Stimulated activated CD8-positive, alpha-beta memory T cell treated with anti-CD3 and anti-CD28 coated beads, Interleukin-12 subunit alpha, Interleukin-12 subunit beta, amount 100 ng/mL, for 24 hours (primary cell): ENCODE data around the gene SNRPA1.

ENCODE experiments used
- DNase-seq: peaks from one replicate; pipeline ENCODE4 v3.0.0-alpha.2; 2020; ENCODE audit errors: extremely low read depth

The SNRPA1 gene

DNA sequence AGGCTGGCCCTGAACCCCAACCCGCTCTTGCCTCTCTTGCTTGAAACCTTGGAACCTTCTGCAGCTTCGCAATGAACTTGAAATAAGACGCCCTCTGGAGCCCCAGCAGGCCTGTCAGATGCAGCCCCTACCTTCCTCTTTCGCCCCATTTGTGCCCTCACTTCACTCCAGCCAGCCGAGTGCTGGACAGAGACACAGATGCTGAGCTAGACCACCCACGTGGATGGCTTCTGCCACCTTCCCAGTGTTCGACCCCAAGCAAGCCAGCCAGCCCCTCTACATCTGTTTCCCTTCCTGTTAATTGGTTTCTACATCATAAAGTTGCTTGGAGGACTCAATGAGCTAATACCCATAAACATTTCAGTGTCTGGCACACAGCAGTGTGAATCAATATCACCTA, 23.8 kb upstream of the SNRPA1 start:
- DNase-seq: no peak

DNA sequence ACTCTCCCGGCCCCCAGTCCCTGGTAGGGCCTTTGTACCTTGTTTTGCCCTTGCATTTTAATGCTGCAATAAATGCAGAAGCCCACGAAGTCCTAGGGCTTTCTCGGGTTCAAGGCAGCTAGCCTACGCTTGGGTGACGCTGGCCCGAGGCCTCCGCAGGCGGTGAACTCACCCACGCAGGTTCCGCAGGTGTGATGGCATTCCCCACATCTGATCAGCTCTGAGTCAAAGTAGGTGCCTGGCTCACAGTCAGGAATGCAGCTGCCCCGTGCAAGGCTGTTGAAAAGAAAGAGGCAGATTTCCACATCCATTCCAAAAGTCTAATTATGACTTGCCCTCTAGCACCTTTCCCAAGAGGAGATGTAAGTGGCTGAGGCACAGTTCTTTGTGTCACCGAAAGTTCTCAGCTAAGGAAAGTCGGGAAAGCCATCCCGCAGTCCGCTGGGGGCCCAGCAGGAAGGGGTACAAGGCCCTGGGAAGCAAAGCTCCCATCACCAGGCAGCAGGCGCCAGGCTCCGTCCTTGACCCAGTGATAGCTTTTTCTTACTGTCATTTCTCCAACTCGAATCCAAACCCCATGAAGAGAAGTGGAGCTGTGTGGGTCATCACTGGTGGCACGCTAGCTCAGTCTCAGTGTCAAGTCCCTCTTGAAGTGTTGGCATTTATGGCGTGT, 23.2 kb upstream of the SNRPA1 start:
- no peak for DNase-seq

DNA sequence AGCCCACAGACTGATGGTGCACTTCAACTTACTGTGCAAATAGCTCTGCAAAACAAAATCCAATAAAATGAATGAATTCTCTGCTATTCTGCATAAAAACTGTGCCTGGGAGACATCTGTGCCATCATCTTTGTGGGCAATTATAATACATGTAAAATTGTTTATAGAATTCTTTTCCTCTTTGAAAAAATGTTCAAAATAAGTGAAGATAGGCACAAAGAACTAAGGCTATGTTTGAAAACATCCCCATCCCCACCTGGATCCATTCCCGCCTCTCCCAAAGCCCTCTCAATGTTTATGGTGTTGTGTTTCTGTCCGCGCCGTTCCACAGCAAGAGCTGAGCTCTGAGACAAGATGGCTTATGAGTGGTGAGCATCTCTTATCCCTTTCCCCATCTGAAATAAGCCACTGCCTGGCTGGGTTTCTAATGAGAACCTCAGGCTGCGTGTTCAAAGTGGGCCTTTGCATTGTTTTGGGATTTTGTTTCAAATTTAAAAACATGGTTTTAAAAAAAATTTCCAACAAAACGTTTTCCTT, 22.4 kb upstream of the SNRPA1 start:
- DNase-seq: no peak

DNA sequence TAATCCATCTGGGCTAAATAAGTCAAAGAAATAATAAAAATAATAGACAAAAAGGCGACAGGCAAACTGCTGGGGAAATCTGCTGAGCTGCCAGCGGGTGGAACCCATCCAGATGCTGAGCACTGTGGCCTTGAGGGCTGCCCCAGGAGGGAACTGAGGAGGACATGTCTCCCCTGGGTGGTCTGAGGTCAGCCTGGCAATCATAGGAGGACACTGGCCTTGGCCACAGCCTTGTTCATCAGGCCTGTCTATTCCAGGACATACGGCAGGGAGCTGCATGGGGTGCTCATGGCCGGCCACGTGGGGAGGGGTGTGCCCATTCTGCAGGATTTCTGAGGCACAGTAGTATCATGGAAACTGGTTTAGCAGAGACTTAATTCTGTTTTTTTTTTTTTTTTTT, 21.5 kb upstream of the SNRPA1 start:
- no peak for DNase-seq

DNA sequence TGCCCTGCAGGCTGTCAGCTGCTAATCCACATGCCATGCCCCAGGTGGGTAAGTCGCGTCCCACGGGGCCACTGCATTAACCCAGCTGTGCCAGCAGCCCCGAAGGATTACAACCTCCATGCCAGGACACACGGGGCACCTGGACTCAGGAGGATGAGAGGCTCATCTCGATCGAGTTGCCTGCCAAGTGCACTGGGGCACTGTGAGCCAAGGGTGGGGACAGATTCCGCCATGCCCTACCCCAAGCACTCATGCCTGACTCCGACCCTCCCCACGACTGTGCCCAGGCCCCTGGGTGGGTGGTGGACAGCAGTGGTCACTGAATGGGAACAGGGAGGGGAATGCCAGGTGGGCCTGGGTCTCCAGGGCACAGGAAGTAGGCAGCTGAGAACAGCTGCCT, 20.7 kb upstream of the SNRPA1 start:
- DNase-seq: no peak

DNA sequence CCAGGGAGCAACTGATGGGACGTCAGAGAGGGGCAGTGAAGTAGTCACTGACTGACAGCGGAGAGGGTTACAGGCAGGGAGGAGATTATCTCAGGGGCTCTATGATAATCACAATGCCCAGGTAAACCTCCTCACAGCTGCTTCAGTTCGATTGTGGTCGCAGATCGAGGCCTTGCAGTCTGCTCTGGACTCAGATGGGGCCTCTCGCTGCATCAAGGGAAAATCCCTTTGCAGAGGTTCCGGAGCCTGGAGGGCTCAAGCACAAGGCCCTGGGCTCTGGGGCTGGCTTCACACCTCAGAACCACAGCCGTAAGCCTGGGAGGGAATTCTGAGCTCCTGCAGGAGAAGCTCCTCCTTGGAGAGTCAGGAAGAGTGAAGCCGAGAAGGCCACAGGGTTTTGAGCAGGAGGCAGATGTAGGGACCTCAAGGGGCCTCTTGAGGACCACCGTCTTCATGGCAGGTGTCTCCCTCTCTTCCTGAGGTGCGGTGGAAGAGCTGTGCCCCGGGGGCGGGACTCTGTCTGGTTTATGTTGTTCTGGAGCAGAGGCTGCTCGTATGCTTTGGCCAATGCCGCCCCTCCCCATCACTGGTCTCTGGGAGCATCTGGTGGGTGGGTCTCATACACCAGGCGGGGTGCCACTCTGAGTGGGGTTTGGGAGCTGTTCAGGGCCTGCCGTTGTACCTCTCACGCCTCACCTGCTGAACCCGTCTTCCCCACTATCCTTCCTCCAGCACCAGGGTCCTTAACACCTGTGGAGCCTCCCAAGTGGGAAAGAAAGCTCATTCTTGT, 19.5 kb upstream of the SNRPA1 start:
- no peak for DNase-seq

DNA sequence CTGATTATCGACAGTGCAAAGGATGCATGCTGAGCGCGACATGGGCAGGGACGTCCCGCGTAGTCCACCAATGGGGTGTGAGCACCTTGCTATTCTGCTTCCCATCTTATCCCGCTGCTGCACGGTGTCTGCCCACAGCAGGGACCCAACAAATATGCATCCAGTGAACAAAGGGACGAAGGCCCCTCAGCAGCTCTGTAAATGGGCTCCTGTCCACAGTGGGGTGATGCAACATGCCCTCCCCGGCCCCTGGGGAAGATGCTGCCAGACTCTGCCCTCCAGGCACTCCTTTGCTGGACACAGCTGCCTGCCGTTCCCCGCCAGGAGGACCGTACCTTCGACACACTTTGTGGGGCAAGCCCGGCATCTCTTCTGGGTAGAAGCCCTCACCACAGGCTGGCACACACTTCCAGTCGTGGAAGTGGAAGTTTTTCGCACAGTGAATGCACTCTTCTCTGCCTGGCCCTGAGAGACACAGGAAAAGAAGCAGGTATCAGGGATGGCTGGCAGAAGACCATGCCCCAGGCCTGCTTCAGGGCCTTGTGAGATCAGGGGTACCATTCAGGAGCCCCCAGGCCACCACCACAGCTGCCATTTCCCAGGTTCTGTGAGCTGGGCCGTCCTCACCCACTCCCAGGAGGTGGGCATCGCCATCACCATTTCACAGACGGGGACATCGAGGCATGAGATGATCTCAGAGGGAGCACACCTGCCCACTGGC, 18.2 kb upstream of the SNRPA1 start:
- no peak for DNase-seq

DNA sequence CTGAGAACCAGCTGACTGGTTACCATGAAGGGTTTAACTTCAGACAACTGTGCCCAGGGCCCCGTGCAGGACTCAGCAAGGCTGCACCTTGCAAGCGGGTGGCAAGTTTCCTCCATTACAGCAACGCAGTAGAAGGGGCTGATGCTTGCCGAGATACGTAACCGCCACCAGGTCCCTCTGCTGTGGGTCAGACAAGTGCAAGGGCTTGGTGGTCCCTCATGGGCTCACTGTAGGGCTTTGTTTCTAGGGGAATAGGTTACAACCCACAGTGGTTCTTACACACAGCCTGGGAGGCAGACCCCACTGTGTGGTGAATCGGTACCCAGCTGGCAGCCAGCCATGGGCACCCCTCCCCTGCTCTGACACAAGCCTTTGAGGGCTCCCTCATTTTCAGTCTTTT, 15.5 kb upstream of the SNRPA1 start:
- no peak for DNase-seq

DNA sequence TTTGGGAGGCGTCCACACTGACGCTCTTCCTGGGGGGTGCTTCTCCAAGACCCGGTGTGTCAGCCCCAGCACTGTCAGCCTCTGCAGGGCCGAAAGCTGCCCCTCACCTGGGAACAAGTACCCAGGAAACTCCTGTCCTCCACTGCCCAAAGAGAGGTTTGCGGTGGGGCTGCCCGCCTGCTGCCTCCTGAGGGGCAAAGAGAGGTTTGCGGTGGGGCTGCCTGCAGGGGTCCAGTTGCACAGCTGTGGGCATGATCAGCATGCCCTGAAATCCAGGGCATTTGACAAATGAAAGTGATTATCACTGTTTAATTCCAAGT, 15.1 kb upstream of the SNRPA1 start:
- DNase-seq: no peak

DNA sequence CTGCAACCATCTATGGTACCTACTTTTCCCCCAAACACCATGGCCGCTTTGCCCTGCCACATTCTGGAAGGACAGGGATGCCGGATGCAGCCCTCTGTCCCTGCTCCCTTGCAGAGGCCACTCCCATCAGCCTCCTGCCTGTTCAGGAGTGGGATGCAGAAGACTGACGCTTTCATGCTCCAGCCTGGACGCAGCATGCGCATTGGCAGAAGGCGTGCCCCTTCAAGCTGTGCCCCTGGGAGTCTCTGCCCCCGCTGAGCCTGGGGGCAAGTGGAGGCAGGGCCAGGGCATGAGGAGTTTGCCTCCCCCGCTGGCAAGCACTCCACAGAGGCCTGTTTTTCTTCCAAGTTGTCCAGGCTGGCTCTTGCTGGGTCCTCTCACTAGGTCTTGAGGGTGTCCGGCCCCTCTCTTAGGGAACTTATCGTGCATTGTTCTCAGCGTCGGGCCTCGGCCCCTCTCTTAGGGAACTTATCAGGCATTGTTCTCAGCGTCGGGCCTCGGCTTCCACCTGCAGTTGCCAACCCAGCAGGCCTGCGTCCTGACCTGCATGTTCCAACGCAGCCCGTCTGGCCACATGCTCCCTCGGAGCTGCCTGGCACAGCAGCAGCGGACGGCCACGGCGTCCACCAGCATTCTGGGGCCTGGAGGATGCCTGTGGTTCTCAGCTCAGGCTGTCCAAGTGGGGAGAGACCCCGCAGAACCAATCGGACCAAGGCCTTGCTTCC, 14.6 kb upstream of the SNRPA1 start:
- DNase-seq: no peak

DNA sequence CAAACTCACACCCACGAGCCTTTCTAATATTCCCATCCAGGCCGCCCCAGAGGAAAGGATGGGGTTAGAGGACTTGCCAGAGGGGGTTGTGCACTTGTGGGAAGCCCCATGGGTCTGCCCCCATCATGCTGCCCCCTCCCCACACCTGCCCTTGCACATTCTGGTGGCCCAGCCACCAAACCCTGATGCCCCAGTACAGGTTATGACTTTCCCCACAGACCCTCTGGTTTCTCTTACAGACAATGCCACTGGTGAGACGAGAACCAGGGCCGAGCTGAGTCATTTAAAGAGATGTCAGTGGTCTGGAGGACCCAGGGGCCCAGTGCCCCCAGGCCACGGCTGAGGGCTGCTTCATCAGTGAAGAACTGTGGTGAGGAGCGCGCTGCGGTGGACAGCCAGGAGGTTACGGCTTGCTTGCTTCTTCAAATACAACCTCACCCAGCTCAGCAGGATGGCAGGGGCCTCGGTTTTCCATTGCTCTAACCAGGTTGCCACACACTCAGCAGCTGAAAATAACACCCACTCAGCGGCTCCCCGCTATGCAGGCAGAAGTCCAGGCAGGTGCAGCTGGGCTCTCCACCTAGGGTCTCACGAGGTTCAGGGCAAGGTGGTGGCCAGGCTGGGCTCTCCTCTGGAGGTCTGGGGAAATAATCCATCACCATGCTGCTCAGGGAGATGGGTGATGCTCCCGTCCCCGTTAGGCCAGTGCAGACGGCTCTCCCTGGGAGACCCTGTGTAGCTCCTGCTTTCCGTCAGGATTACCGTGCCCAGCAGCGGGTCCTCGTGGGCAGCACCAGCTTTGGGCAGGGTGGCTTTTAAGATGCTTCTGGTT, 13.8 kb upstream of the SNRPA1 start:
- DNase-seq: no peak

DNA sequence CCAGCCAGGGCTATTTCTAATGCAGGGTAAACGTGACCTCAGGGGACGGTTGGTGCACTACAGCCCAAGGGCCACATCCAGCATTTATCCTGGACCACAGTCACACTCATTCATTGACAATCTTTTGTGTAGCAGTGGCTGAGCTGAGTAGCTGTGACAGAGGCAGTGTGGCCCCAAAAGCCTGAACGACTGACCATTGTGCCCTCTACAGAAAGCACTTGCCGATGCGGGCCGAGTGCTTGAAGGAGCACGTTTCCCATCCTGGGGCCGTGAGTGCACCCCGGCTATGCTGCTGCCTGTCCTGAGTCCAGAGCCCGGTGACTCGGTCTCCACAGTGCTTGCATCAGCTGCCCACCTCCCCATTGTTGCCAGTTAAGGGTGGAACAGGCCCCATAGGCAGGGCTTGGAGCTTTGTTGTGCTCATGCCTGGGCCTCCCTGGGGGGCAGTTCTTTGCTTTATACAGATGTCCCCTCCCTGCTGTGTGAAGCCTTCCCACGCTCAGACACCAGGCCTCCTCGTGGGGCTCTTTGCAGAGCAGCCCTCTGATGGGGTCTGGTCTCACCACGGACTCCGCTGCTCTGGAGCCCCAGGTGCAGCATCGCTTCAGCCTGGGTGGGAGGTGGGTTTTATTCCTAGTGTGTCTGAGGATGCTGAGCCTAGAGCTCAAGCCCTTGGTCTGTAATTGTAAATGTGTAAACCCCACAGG, 13.0 kb upstream of the SNRPA1 start:
- DNase-seq: no peak

DNA sequence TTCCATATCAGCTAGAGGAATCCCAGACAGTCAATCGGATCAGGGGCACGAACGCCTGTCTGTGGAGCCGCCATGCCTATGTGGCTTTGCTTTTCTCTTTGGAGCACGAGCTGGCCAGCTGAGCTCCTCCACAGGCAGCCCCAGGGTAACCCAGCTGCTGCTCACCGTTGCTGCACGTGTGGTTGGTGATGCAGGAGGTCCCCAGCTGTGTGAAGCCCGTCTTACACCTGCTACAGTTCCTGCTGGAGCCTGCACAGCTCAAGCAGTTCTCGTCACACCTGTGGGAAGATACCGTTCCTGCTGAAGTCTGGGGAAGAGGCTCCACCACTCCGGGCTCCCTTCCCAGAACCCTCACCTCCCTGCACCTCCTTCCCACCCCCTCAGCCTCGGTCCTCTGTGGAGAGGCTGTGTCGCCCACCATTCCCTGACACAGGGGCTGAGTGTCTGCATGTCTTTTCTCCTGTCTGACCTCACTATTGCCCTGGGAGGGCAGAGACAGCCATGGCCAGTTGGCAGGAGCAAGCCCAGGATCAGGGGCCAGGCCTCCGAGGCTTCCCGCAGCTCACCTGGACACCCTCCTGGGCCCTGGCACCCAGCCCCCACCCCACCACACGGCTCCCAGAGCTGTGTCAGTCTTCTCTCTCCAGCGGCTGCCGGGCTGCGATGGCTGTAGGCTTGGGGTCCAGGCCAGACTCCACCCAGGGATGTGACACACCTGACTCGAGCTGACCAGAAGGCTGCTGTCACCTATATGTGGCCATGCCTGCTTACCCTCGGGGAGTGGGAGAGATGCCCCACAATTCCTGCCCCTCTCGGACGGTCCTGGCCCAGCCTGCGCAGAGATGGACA, 12.2 kb upstream of the SNRPA1 start:
- no peak for DNase-seq

DNA sequence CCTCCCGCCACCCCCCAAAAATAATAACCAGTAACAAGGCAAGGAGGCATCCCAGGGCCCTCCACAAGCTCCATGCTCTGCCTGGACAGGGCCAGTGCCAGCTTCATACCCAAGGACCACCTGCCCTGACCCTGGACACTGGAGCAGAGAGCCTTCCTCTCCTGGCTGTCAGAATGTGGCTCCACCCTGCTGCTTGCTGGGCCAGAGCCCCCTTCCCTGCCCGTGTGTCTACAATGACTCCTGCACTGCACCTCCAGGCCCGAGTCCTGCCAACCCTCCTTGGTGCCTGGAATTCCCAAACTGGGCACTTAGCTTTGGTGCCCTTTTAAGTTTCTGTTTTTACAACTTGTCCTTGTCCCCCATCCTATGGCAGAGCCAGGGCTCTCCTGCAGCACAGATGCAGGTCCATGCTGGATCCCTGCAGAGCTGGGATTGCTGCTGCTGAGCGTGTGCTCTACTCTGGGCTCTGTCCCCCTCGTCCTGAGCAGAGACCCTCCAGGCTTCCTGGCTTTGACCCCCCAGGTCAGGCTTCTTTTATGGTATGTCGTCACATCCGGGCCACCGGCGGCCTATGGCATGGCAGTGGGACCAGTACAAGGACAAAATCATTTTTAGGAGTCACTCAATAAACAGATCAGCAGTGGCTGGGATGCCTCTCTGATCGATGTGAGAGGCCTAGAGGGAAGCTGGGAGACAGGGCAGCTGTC, 11.4 kb upstream of the SNRPA1 start:
- DNase-seq: no peak

DNA sequence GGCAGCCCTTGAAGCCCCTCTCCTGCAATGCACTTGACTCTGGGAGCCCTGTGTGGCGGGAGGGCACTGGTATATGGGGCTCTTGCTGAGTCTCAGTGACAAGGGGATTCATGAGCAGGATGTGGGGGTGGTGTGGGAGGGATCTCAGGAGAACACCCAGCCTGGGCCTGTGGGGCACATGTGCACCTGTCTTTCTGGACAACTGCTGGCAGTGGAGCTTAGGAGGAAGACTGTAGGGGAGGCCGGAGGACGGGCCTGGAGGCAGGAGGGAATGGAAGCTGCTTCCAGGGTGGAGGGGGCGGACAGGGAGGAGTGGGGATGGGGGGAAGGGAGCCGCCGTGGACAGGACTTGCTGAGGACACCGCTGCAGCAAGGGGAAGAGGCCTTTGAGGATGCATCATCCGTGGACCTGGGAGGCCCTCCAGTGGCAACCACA, 10.8 kb upstream of the SNRPA1 start:
- no peak for DNase-seq

DNA sequence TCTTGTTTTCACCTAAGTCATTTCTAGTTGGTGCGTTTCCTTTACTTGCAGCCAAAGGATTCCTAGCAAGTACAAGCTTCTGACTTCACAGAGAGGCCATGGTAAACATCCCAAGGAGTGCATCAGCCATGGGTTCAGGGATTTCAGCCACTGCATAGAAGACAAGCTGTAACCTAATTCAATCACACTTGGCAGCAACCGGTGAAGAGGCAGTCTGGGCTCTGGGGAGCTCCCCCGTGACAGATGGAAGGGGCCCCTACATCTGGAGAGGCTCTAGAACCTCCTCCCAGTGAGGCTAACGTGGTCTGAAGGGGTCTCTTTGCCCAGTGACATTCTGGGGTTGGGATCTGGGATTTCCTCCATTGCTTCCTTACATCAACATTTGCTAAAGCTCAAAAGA, 8.4 kb upstream of the SNRPA1 start:
- no peak for DNase-seq

DNA sequence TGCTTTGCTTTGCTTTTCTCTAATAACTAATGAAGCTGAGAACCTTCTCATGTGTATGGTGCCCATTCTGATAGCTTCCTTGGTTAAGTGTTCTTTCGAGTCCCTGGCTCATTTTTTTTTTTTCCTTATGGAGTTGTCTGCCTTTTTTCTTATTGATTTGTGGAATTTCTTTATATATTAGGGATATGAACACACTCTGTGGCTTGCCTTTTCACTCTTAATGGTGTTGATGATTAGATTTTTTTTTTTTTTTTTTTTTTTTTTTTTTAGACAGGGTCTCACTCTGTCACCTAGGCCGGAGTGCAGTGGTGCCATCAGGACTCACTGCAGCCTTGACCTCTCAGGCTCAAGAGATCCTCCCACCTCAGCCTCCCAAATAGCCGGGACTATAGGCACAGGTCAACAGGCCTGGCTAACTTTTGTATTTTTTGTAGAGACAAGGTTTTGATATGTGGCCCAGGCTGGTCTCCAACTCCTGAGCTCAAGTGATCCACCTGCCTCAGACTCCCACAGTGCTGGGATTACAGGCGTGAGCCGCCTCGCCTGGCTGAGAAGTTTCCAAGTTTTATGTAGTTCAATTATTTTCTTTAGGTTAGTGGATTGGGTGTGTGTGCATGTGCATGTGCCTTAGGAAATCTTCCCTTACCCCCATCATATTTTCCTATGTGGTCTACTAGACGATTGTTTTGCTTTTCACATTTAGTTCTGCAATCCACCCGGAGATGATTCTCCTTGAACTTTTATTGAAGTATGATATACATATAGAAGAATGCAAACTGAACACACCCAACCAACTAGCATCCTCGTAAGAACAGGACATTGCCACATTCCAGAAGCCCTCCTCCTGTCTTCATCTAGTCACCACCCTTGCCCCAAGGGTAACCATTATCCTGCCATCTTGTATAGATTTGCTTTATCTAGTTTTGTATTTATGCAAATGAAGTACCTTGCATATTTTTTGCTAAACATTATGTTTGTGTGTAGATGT, 1.7 kb upstream of the SNRPA1 start:
- no peak for DNase-seq
